ENCODE data around the gene PDGFC.

GRCh38 chr4:156954587-156954986 is 17.0 kb downstream of the PDGFC start:
- TF ChIP-seq, protein P1, sequence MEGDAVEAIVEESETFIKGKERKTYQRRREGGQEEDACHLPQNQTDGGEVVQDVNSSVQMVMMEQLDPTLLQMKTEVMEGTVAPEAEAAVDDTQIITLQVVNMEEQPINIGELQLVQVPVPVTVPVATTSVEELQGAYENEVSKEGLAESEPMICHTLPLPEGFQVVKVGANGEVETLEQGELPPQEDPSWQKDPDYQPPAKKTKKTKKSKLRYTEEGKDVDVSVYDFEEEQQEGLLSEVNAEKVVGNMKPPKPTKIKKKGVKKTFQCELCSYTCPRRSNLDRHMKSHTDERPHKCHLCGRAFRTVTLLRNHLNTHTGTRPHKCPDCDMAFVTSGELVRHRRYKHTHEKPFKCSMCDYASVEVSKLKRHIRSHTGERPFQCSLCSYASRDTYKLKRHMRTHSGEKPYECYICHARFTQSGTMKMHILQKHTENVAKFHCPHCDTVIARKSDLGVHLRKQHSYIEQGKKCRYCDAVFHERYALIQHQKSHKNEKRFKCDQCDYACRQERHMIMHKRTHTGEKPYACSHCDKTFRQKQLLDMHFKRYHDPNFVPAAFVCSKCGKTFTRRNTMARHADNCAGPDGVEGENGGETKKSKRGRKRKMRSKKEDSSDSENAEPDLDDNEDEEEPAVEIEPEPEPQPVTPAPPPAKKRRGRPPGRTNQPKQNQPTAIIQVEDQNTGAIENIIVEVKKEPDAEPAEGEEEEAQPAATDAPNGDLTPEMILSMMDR (IDR thresholded peaks at IDR 0.05): no peak
- no peak for TF ChIP-seq POLR2A (IDR thresholded peaks at IDR 0.05)

Data from gastroesophageal sphincter (tissue), 3 donors.